Tibial artery (tissue), 4 donors: ENCODE results near the gene FMO2.

ENCODE experiments used
- DNase-seq, 2 donors: peaks; one replicate each; pipeline ENCODE4 v3.0.0-alpha.2; 2019
- H3K27ac ChIP-seq, 2 donors: fragments of 200-600 bp; sonication (generic) in 1 of 2; 1 replicate in 1 of 2; 2 replicates in 1 of 2; pipeline ENCODE4 v1.5.1; 2018 to 2019; ENCODE audit warnings: mild to moderate bottlenecking in 1 of 2
- H3K27me3 ChIP-seq, 2 donors: fragments of 200-600 bp; sonication (generic) in 1 of 2; one replicate each; pipeline versions ENCODE4 v1.5.1 to v1.6.0; 2016 to 2019
- H3K36me3 ChIP-seq, 3 donors: fragments of 200-600 bp; sonication (generic) in 2 of 3; one replicate each; pipeline ENCODE4 v1.5.1; 2016 to 2019; ENCODE audit warnings: mild to moderate bottlenecking in 2 of 3
- H3K4me1 ChIP-seq, 4 donors: fragments of 200-600 bp; sonication (generic) in 2 of 4; 1 replicate in 3 of 4; 2 replicates in 1 of 4; pipeline ENCODE4 v1.5.1; 2016 to 2019
- H3K4me3 ChIP-seq, 2 donors: fragments of 200-600 bp; sonication (generic) in 1 of 2; 1 replicate in 1 of 2; 2 replicates in 1 of 2; pipeline ENCODE4 v1.5.1; 2018 to 2019; ENCODE audit warnings: mild to moderate bottlenecking in 2 of 2
- H3K9me3 ChIP-seq, 3 donors: fragments of 200-600 bp; sonication (generic) in 1 of 3; one replicate each; pipeline ENCODE4 v1.5.1; 2016 to 2019
- CTCF ChIP-seq, 2 experiments: fragments of 200-600 bp in 1 of 2; fragments of 450-650 bp in 1 of 2; IDR thresholded peaks; one replicate each; pipeline ENCODE4 v1.5.1; 2017 to 2019; ENCODE audit warnings: antibody characterized with exemption in 2 of 2, mild to moderate bottlenecking in 1 of 2, moderate library complexity in 1 of 2
- intact Hi-C: fragments of 100-400 bp; cut with DNase I; formaldehyde crosslinking; loops from one replicate; pipeline ENCODE4 v1.15.0; 2023; ENCODE audit warnings: low total_unique reads

FMO2 gene

GRCh38 chr1:171212607-171213351, 27.7 kb downstream of the FMO2 start:
- Histone ChIP-seq H3K36me3 (peaks cover 1 to 7% (median 6%) of the 10 kb centered on the region in 3 donors), H3K27me3 (no peaks in the 10 kb centered on the region), H3K4me3 (no peak overlapping the region), H3K27ac (no peak overlapping the region), H3K4me1 (peaks cover 0 to 17% (median 4%) of the 10 kb centered on the region in 4 donors), H3K9me3 (no peaks in the 10 kb centered on the region)
- TF ChIP-seq CTCF (IDR thresholded peaks at IDR 0.05) = no peak
- no peak for DNase-seq
- intact Hi-C loops = loop anchor here (10.0 kb wide), 1 partner anchor 68 kb away; no protein-coding TSS in a partner anchor

GRCh38 chr1:171213559-171214454, 28.7 kb downstream of the FMO2 start:
- no peaks in the 10 kb centered on the region for H3K9me3 ChIP-seq
- H3K4me1 ChIP-seq = peaks cover 0 to 21% (median 13%) of the 10 kb centered on the region in 4 donors
- DNase-seq = no peak
- no peak overlapping the region for H3K4me3 ChIP-seq
- H3K27me3 ChIP-seq = no peaks in the 10 kb centered on the region
- intact Hi-C loops = loop anchor here (10.0 kb wide), 1 partner anchor 69 kb away; no protein-coding TSS in a partner anchor
- no peaks in the 10 kb centered on the region for H3K36me3 ChIP-seq
- H3K27ac ChIP-seq = no peak overlapping the region
- TF ChIP-seq CTCF (IDR thresholded peaks at IDR 0.05) = no peak

GRCh38 chr1:171217658-171218443, 32.8 kb downstream of the FMO2 start:
- Histone ChIP-seq H3K9me3 (no peaks in the 10 kb centered on the region), H3K27ac (peak overlapping the region; percentile 74 to 82), H3K4me3 (no peak overlapping the region), H3K36me3 (no peaks in the 10 kb centered on the region), H3K4me1 (peaks cover 0 to 52% (median 42%) of the 10 kb centered on the region in 4 donors), H3K27me3 (no peaks in the 10 kb centered on the region)
- no peak for TF ChIP-seq CTCF (IDR thresholded peaks at IDR 0.05)
- intact Hi-C loops = loop anchor here (10.0 kb wide), 1 partner anchor 73 kb away; no protein-coding TSS in a partner anchor
- no peak for DNase-seq

GRCh38 chr1:171218661-171219060, 33.6 kb downstream of the FMO2 start:
- H3K9me3 ChIP-seq = no peaks in the 10 kb centered on the region
- TF ChIP-seq CTCF (IDR thresholded peaks at IDR 0.05) = no peak
- no peak overlapping the region for H3K4me3 ChIP-seq
- H3K27ac ChIP-seq = peak overlapping the region; percentile 74 to 82
- H3K27me3 ChIP-seq = no peaks in the 10 kb centered on the region
- intact Hi-C loops = loop anchor here (10.0 kb wide), 1 partner anchor 74 kb away; no protein-coding TSS in a partner anchor
- no peaks in the 10 kb centered on the region for H3K36me3 ChIP-seq
- DNase-seq = no peak
- peaks cover 0 to 60% (median 46%) of the 10 kb centered on the region in 4 donors for H3K4me1 ChIP-seq
